A673 (cell line): ENCODE measurements around the gene PPP1CA.

Experiments used
- EZH2 ChIP-seq: fragments of 200-600 bp; sonication (generic); IDR thresholded peaks from 2 replicates; pipeline ENCODE4 v1.6.1; 2017; ENCODE audit warnings: borderline replicate concordance, low read depth, mild to moderate bottlenecking, mixed read lengths, antibody characterized with exemption, low read length; ENCODE audit not compliant: poor library complexity, severe bottlenecking
- TF ChIP-seq, protein P1 (sequence below): fragments of 300-800, 200-600 bp; sonication (generic); conservative IDR thresholded peaks from 2 replicates; pipeline ENCODE4 v1.5.1; 2017; ENCODE audit warnings: low read depth, mild to moderate bottlenecking, antibody characterized with exemption, low read length, moderate library complexity, mixed read lengths

GRCh38 chr11:67367761-67368227 lies 33.9 kb downstream of the PPP1CA start:
- TF ChIP-seq, protein P1, sequence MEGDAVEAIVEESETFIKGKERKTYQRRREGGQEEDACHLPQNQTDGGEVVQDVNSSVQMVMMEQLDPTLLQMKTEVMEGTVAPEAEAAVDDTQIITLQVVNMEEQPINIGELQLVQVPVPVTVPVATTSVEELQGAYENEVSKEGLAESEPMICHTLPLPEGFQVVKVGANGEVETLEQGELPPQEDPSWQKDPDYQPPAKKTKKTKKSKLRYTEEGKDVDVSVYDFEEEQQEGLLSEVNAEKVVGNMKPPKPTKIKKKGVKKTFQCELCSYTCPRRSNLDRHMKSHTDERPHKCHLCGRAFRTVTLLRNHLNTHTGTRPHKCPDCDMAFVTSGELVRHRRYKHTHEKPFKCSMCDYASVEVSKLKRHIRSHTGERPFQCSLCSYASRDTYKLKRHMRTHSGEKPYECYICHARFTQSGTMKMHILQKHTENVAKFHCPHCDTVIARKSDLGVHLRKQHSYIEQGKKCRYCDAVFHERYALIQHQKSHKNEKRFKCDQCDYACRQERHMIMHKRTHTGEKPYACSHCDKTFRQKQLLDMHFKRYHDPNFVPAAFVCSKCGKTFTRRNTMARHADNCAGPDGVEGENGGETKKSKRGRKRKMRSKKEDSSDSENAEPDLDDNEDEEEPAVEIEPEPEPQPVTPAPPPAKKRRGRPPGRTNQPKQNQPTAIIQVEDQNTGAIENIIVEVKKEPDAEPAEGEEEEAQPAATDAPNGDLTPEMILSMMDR: no peak
- no peak for TF ChIP-seq EZH2
